Keratinocyte (primary cell): ENCODE measurements around the gene CCT6B. TPM values are rescaled to one million over a fixed set of nuclear protein-coding genes. Genes with fewer than 3 reads are reported as not detected.
A peak's percentile ranks its signal among the peaks of the same experiment; 100 is the strongest.

Experiments used
- DNase-seq: peaks from one replicate; pipeline ENCODE4 v3.0.0-alpha.2; 2011; ENCODE audit warnings: low read depth, missing footprints, low spot score
- FAIRE-seq: peaks from 2 replicates; lab custom pipeline; 2011; peaks lifted over from hg19 to GRCh38; lab: Jason Lieb, UNC
- H2AFZ ChIP-seq: 2 replicates; pipeline ENCODE4 v1.6.0; 2012; ENCODE audit warnings: low read length, control low read depth, inconsistent platforms; ENCODE audit not compliant: control insufficient read depth
- H3K27ac ChIP-seq: 2 replicates; pipeline ENCODE4 v1.5.1; 2011; ENCODE audit warnings: low read length; ENCODE audit not compliant: control insufficient read depth, insufficient read depth
- H3K27me3 ChIP-seq: 3 replicates; pipeline ENCODE4 v1.6.0; 2011; ENCODE audit warnings: low read length; ENCODE audit not compliant: control insufficient read depth, insufficient read depth; ENCODE audit errors: extremely low read depth
- H3K36me3 ChIP-seq, 2 experiments: 2 replicates in 1 of 2; 3 replicates in 1 of 2; pipeline ENCODE4 v1.5.1; 2011; ENCODE audit warnings: low read length in 2 of 2, mild to moderate bottlenecking in 1 of 2; ENCODE audit not compliant: control insufficient read depth in 2 of 2, insufficient read depth in 2 of 2; ENCODE audit errors: extremely low read depth in 1 of 2
- H3K4me1 ChIP-seq: 3 replicates; pipeline ENCODE4 v1.5.1; 2011; ENCODE audit warnings: low read length; ENCODE audit not compliant: control insufficient read depth, insufficient read depth; ENCODE audit errors: extremely low read depth
- H3K4me2 ChIP-seq: 3 replicates; pipeline ENCODE4 v1.6.0; 2011; ENCODE audit warnings: low read depth, low read length; ENCODE audit not compliant: control insufficient read depth, insufficient read depth; ENCODE audit errors: extremely low read depth
- H3K4me3 ChIP-seq, 3 experiments: fragments of 200-600 bp in 1 of 3; sonication (generic) in 1 of 3; 2 replicates in 2 of 3; 3 replicates in 1 of 3; pipeline ENCODE4 v1.5.1; 2011 to 2016; ENCODE audit warnings: low read length in 3 of 3, mild to moderate bottlenecking in 3 of 3, control low read depth in 2 of 3, inconsistent platforms in 1 of 3, low read depth in 1 of 3, mixed read lengths in 1 of 3, mixed run types in 1 of 3, moderate library complexity in 1 of 3; ENCODE audit not compliant: control insufficient read depth in 2 of 3, insufficient read depth in 2 of 3; ENCODE audit errors: extremely low read depth in 1 of 3
- H3K79me2 ChIP-seq: 2 replicates; pipeline ENCODE4 v1.6.0; 2012; ENCODE audit warnings: low read length; ENCODE audit not compliant: control insufficient read depth, insufficient read depth
- H3K9ac ChIP-seq: 3 replicates; pipeline ENCODE4 v1.6.0; 2011; ENCODE audit warnings: low read length; ENCODE audit not compliant: control insufficient read depth, insufficient read depth; ENCODE audit errors: extremely low read depth
- H3K9me1 ChIP-seq: 3 replicates; pipeline ENCODE4 v1.6.0; 2011; ENCODE audit warnings: low read length; ENCODE audit not compliant: control insufficient read depth, insufficient read depth; ENCODE audit errors: extremely low read depth
- H3K9me3 ChIP-seq: 2 replicates; pipeline ENCODE4 v1.5.1; 2012; ENCODE audit warnings: low read depth, low read length; ENCODE audit not compliant: control insufficient read depth
- H4K20me1 ChIP-seq: 3 replicates; pipeline ENCODE4 v1.6.0; 2011; ENCODE audit warnings: low read length; ENCODE audit not compliant: control insufficient read depth, insufficient read depth; ENCODE audit errors: extremely low read depth
- EZH2 ChIP-seq: IDR thresholded peaks from one replicate; pipeline ENCODE4 v1.6.1; 2012; ENCODE audit warnings: inconsistent platforms, mild to moderate bottlenecking, low read length, moderate library complexity
- dilution Hi-C: fragments of 300-500 bp; cut with MboI; formaldehyde crosslinking; loops from one replicate; pipeline ENCODE4 v1.7.0; 2020; ENCODE audit warnings: low sequenced_read_pairs; ENCODE audit not compliant: extremely low pct_ligation_motif_present
- polyA plus RNA-seq, 5 experiments: library from polyadenylated mRNA; depleted of rRNA in 3 of 5; stranded (reverse) in 3 of 5; stranded (forward) in 1 of 5; unstranded in 1 of 5; fragments of >200 nt; gene quantifications; 1 replicate in 1 of 5; 2 replicates in 3 of 5; 3 replicates in 1 of 5; pipeline versions ENCODE4 v1.2.1 to v1.2.3, GENCODE V29; 2011 to 2012; ENCODE audit warnings: missing spikeins in 2 of 5, low read depth in 1 of 5, low replicate concordance in 1 of 5
- TF ChIP-seq, protein P1 (sequence below), 3 experiments: IDR thresholded peaks in 1 of 3; conservative IDR thresholded peaks in 1 of 3; optimal IDR thresholded peaks in 1 of 3; 2 replicates in 2 of 3; 3 replicates in 1 of 3; pipeline versions ENCODE3 to v1.5.1; 2011; ENCODE audit warnings: low read length in 3 of 3, mild to moderate bottlenecking in 3 of 3, moderate library complexity in 2 of 3, control low read depth in 1 of 3, inconsistent platforms in 1 of 3; ENCODE audit not compliant: insufficient read depth in 2 of 3; ENCODE audit errors: extremely low read depth in 1 of 3

Gene CCT6B
- polyA plus RNA-seq, 1 donor (not counting 4 experiments of a cell fraction or from before 2014, with no cell fraction given) = 1.1 TPM

DNA sequence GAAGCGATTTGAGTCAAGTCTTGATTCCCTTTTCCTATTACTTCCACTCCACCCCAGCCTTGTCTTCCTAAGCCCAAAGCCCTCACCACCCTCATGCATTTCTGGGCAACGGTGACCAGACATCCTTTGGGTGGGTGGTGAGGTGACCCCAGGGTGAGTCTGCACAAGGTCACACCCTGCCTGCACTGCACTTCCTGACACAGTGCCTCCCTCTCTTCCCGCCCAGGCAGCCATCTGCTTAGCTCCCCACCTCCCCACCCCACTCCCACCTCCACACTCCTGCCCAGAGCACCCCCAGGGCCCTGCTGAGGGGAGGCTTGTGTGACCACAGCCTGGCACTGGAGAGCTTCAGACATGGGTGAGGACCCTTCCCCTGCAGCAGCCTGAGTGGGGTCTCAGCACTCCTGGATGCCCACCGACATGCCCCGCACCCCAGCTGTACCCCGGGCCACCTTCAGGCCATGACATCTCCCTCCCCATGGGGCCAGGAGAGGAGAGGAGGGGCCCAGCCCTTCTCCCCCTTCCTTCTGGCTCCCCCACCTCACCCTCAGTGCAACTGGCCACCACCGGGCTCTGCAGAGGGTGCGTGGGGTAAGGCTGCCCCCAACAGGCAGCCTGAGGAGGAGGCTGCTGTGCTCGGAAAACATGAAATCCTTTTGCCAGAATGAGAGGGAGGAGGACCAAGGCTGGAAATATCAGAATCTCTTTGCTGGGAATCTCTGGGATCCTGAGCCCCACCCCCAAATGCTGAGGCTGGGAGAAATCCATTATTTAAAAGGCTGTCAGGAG, 68.6 kb downstream of the CCT6B start:
- H3K27ac ChIP-seq = no peak overlapping the region
- no peak for DNase-seq
- no peak for FAIRE-seq
- dilution Hi-C loops = no loop called here
- no peaks in the 10 kb centered on the region for H3K4me1 ChIP-seq
- no peaks in the 10 kb centered on the region for H3K9me3 ChIP-seq
- H3K4me2 ChIP-seq = no peak overlapping the region
- H4K20me1 ChIP-seq = no peaks in the 10 kb centered on the region
- no peaks in the 10 kb centered on the region for H3K79me2 ChIP-seq
- no peaks in the 10 kb centered on the region for H3K9me1 ChIP-seq
- no peaks in the 10 kb centered on the region for H3K36me3 ChIP-seq
- no peak overlapping the region for H3K4me3 ChIP-seq
- TF ChIP-seq, protein P1, sequence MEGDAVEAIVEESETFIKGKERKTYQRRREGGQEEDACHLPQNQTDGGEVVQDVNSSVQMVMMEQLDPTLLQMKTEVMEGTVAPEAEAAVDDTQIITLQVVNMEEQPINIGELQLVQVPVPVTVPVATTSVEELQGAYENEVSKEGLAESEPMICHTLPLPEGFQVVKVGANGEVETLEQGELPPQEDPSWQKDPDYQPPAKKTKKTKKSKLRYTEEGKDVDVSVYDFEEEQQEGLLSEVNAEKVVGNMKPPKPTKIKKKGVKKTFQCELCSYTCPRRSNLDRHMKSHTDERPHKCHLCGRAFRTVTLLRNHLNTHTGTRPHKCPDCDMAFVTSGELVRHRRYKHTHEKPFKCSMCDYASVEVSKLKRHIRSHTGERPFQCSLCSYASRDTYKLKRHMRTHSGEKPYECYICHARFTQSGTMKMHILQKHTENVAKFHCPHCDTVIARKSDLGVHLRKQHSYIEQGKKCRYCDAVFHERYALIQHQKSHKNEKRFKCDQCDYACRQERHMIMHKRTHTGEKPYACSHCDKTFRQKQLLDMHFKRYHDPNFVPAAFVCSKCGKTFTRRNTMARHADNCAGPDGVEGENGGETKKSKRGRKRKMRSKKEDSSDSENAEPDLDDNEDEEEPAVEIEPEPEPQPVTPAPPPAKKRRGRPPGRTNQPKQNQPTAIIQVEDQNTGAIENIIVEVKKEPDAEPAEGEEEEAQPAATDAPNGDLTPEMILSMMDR (optimal IDR thresholded peaks at IDR 0.05 in 1 of 3, IDR thresholded peaks at IDR 0.05 in 1 of 3, conservative IDR thresholded peaks at IDR 0.05 in 1 of 3; ENCODE audit: extremely low read depth in 1 of 3, insufficient read depth in 2 of 3, low read length in 3 of 3) = peak; percentile 34 to 82 (median 66)
- TF ChIP-seq EZH2 = no peak
- H2AFZ ChIP-seq = no peak overlapping the region
- no peak overlapping the region for H3K9ac ChIP-seq
- no peaks in the 10 kb centered on the region for H3K27me3 ChIP-seq

DNA sequence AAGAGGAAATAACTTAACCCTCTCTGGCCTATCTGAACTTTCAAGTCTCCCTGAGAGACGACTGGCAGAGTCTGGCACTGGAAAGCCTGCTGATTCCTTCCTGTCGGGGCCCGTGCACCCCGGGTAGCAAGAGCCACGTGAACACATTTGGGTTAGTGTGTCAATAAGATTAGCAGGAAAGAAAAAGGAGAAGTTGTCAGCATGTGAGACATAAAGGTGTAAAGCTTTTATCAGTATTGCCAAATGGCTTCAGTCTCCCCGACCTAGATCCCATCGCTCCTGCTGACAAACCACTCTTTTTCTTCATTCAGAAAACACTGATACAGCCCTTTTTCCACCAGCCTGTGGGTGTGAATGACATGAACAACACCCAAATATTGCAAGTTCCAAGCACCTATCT, 74.4 kb downstream of the CCT6B start:
- Histone ChIP-seq H3K4me1 (no peaks in the 10 kb centered on the region), H3K9ac (no peak overlapping the region), H2AFZ (no peak overlapping the region), H3K4me3 (no peak overlapping the region), H3K27ac (no peak overlapping the region), H3K9me1 (no peaks in the 10 kb centered on the region), H3K9me3 (no peaks in the 10 kb centered on the region), H3K27me3 (no peaks in the 10 kb centered on the region), H3K4me2 (no peak overlapping the region), H4K20me1 (no peaks in the 10 kb centered on the region), H3K36me3 (no peaks in the 10 kb centered on the region), H3K79me2 (no peaks in the 10 kb centered on the region)
- TF ChIP-seq EZH2 = no peak
- TF ChIP-seq, protein P1 (optimal IDR thresholded peaks at IDR 0.05 in 1 of 3, IDR thresholded peaks at IDR 0.05 in 1 of 3, conservative IDR thresholded peaks at IDR 0.05 in 1 of 3; ENCODE audit: extremely low read depth in 1 of 3, insufficient read depth in 2 of 3, low read length in 3 of 3) = no peak
- dilution Hi-C loops = no loop called here
- DNase-seq (no peak), FAIRE-seq (no peak)
